ENCODE measurements around the gene BRAF. TPM values are rescaled to one million over a fixed set of nuclear protein-coding genes. Genes with fewer than 3 reads are reported as not detected.
A peak's percentile ranks its signal among the peaks of the same experiment; 100 is the strongest.
"Not testable (repeated sequence)": the region's sequence is repeated elsewhere in the genome, so short reads cannot be mapped to it uniquely, and the experiment has no call there.

The BRAF gene
- total RNA-seq, 2 donors from 2014 or later, result 30.8 to 52.9 TPM

DNA sequence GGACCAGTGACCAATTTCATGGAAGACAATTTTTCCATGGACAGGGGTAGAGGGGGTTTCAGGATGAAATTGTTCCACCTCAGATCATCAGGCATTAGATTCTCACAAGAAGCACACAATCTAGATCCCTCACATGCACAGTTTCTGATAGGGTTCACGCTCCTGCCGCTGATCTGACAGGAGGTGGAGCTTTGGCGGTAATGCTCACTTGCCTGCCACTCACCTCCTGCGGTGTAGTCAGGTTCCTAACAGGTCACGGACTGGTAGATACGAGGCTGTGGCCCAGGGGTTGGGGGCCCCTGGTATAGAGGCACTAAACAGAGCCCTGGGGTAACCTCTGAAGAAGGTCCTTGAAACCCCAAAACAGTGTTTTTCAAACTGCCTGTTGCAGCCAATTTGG lies 6.5 kb downstream of the BRAF start:
- H3K36me3 ChIP-seq, result no peaks in the 10 kb centered on the region
- H3K4me3 ChIP-seq, result no peak overlapping the region
- intact Hi-C loops (cut with DNase I), result no loop called here
- 97% methylated on average over 6 of the region's 6 CpGs for WGBS
- DNase-seq (ENCODE audit: low spot score), result no peak
- no peaks in the 10 kb centered on the region for H3K4me1 ChIP-seq (replicated peaks)
- no peaks in the 10 kb centered on the region for H3K27me3 ChIP-seq (replicated peaks; ENCODE audit: insufficient read depth)
- no peak overlapping the region for H3K27ac ChIP-seq
- H3K9me3 ChIP-seq, result no peaks in the 10 kb centered on the region
- no peak for TF ChIP-seq POLR2A (IDR thresholded peaks at IDR 0.05)
- TF ChIP-seq, protein P1, sequence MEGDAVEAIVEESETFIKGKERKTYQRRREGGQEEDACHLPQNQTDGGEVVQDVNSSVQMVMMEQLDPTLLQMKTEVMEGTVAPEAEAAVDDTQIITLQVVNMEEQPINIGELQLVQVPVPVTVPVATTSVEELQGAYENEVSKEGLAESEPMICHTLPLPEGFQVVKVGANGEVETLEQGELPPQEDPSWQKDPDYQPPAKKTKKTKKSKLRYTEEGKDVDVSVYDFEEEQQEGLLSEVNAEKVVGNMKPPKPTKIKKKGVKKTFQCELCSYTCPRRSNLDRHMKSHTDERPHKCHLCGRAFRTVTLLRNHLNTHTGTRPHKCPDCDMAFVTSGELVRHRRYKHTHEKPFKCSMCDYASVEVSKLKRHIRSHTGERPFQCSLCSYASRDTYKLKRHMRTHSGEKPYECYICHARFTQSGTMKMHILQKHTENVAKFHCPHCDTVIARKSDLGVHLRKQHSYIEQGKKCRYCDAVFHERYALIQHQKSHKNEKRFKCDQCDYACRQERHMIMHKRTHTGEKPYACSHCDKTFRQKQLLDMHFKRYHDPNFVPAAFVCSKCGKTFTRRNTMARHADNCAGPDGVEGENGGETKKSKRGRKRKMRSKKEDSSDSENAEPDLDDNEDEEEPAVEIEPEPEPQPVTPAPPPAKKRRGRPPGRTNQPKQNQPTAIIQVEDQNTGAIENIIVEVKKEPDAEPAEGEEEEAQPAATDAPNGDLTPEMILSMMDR (IDR thresholded peaks at IDR 0.05), result no peak
- no peak for TF ChIP-seq POLR2AphosphoS5 (IDR thresholded peaks at IDR 0.05)

DNA sequence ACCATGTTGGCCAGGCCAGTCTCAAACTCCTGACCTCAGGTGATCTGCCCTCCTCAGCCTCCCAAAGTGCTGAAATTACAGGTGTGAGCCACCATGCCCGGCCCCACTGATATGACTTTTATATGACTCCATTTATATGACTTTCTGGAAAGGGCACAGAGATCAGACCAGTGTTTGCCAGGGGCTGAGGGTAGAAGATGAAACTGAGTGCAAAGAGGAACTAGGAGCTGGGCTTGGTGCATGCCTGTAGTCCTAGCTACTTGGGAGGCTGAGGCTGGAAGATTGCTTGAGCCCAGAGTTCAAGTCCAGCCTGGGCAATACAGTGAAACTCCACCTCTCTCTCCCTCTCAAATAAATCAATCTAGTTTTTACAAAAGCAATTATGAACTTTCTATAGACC lies 7.5 kb downstream of the BRAF start:
- Histone ChIP-seq H3K9me3 (no peaks in the 10 kb centered on the region), H3K4me1 (replicated peaks) (peaks cover 4% of the 10 kb centered on the region), H3K27me3 (replicated peaks; ENCODE audit: insufficient read depth) (no peaks in the 10 kb centered on the region), H3K27ac (no peak overlapping the region), H3K36me3 (no peaks in the 10 kb centered on the region), H3K4me3 (no peak overlapping the region)
- intact Hi-C loops (cut with DNase I), result no loop called here
- DNase-seq (ENCODE audit: low spot score), result no peak
- TF ChIP-seq, protein P1 (IDR thresholded peaks at IDR 0.05), result no peak
- TF ChIP-seq POLR2AphosphoS5 (IDR thresholded peaks at IDR 0.05) (no peak), POLR2A (IDR thresholded peaks at IDR 0.05) (no peak)
- 100% methylated on average over 1 of the region's 1 CpG for WGBS

DNA sequence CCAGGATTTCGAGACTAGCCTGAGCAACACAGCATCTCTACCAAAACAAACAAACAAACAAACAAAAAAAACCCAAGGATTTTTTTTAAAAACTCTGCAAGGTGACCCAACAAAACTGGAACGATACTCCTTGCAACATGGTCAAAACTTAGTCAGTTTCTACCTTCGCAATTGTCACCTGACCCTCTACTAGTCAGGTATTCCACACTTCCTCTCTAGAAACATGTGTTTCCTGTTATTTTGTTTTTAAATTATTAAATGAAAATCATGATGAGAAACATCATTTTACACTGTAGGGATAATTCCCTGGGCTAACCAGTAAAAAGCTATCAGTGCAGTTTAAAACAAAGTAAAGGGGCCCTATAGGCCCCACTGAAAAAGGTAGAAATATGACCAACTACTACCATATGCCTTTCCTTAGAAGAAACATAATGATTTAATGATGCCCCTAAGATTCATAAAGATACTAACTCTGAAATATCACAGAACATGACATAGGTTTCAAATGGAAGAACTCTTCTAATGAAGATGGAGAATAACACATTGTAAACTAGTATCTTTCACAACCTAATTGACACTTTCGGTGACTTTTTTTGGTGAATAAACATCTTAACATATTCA lies 8.7 kb downstream of the BRAF start:
- 93% methylated on average over 4 of the region's 4 CpGs for WGBS
- no peaks in the 10 kb centered on the region for H3K36me3 ChIP-seq
- H3K4me3 ChIP-seq, result no peak overlapping the region
- H3K9me3 ChIP-seq, result no peaks in the 10 kb centered on the region
- peaks cover 4% of the 10 kb centered on the region for H3K4me1 ChIP-seq (replicated peaks)
- intact Hi-C loops (cut with DNase I), result no loop called here
- no peaks in the 10 kb centered on the region for H3K27me3 ChIP-seq (replicated peaks; ENCODE audit: insufficient read depth)
- no peak overlapping the region for H3K27ac ChIP-seq
- no peak for DNase-seq (ENCODE audit: low spot score)
- TF ChIP-seq POLR2AphosphoS5 (IDR thresholded peaks at IDR 0.05) (no peak), POLR2A (IDR thresholded peaks at IDR 0.05) (no peak)
- TF ChIP-seq, protein P1 (IDR thresholded peaks at IDR 0.05), result no peak

DNA sequence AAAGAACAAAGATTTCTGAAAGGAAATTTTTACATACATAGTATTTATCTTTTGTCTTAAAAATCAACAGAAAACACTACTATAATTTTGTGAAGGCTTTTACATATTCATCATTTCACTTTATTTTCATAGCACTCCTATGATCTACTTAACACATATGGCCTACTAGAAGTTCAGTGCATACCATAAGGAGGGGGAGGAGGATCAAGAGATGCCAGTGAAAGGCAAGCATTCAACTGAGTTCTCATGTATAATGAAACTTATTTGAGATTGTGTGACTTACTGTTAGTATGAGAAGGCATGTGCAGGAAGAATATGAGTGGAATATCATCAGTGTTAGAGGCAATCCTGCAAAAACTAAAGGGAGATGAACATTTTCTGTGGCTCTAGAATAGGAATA lies 10.6 kb downstream of the BRAF start:
- intact Hi-C loops (cut with DNase I), result no loop called here
- H3K4me1 ChIP-seq (replicated peaks), result peaks cover 4% of the 10 kb centered on the region
- no peak for TF ChIP-seq POLR2A (IDR thresholded peaks at IDR 0.05)
- TF ChIP-seq POLR2AphosphoS5 (IDR thresholded peaks at IDR 0.05), result no peak
- TF ChIP-seq, protein P1 (IDR thresholded peaks at IDR 0.05), result no peak
- no peaks in the 10 kb centered on the region for H3K36me3 ChIP-seq
- no peaks in the 10 kb centered on the region for H3K9me3 ChIP-seq
- H3K4me3 ChIP-seq, result no peak overlapping the region
- DNase-seq (ENCODE audit: low spot score), result no peak
- no peaks in the 10 kb centered on the region for H3K27me3 ChIP-seq (replicated peaks; ENCODE audit: insufficient read depth)
- H3K27ac ChIP-seq, result no peak overlapping the region

DNA sequence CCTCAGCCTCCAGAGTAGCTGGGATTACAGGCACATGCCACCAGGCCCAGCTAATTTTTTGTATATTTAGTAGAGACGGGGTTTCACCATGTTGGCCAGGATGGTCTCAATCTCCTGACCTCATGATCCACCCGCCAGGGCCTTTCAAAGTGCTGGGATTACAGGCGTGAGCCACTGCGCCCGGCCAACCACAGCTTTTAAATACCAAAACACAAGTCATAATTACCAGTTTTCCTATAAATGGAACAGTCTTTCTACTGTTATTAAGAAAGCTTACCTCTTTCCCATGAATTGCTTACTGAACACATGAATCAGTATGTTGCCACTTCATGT lies 11.2 kb downstream of the BRAF start:
- H3K36me3 ChIP-seq; H3K4me3 ChIP-seq; intact Hi-C loops (cut with DNase I); H3K9me3 ChIP-seq; DNase-seq (ENCODE audit: low spot score); H3K27me3 ChIP-seq (replicated peaks; ENCODE audit: insufficient read depth); H3K4me1 ChIP-seq (replicated peaks): not testable (repeated sequence)
- WGBS, result 91% methylated on average over 5 of the region's 5 CpGs
- peak overlapping the region in 1 of 2 donors; percentile 44 for H3K27ac ChIP-seq

Data from prostate gland (tissue), 2 donors.